Measurements from ENCODE around the gene TPRN.

GRCh38 chr9:137162505-137163364, 37.8 kb downstream of the TPRN start:
- TF ChIP-seq YY1 (IDR thresholded peaks at IDR 0.05; ENCODE audit: low read depth) (no peak), TAF1 (IDR thresholded peaks at IDR 0.05; ENCODE audit: low read depth) (no peak), REST (IDR thresholded peaks at IDR 0.05; ENCODE audit: low read depth) (no peak), MAX (IDR thresholded peaks at IDR 0.05) (no peak), RAD21 (IDR thresholded peaks at IDR 0.05; ENCODE audit: low read depth) (no peak), ZBTB7A (IDR thresholded peaks at IDR 0.05; ENCODE audit: low read depth) (no peak), CREB1 (IDR thresholded peaks at IDR 0.05; ENCODE audit: low read depth) (no peak), EP300 (IDR thresholded peaks at IDR 0.05; ENCODE audit: borderline replicate concordance) (no peak), TCF12 (IDR thresholded peaks at IDR 0.05; ENCODE audit: low read depth) (no peak), CEBPB (IDR thresholded peaks at IDR 0.05) (no peak), TEAD4 (IDR thresholded peaks at IDR 0.05) (no peak), NFIC (IDR thresholded peaks at IDR 0.05) (no peak), EGR1 (IDR thresholded peaks at IDR 0.05) (no peak), FOXM1 (IDR thresholded peaks at IDR 0.05; ENCODE audit: borderline replicate concordance, low read depth) (no peak)
